Measurements from ENCODE around the gene SLC16A4.

DNA sequence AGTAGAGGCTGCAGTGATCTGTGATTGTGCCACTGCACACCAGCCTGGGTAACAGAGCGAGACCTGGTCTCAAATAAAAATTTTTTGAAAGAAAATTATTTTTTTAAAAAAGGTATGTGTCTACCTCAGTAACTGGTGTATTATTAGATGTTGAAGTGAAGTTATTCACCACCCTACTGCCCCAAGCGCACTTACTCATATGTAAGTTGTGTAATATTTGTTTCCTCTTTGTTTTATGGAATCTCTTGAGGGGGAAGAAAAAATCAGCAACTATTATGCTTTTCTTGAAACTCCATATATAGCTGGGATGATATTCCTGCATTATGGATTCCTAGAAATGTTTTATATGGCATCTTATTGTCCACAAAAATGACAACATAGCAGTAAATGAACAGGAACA, 30.4 kb downstream of the SLC16A4 start:
- TF ChIP-seq, protein P1, sequence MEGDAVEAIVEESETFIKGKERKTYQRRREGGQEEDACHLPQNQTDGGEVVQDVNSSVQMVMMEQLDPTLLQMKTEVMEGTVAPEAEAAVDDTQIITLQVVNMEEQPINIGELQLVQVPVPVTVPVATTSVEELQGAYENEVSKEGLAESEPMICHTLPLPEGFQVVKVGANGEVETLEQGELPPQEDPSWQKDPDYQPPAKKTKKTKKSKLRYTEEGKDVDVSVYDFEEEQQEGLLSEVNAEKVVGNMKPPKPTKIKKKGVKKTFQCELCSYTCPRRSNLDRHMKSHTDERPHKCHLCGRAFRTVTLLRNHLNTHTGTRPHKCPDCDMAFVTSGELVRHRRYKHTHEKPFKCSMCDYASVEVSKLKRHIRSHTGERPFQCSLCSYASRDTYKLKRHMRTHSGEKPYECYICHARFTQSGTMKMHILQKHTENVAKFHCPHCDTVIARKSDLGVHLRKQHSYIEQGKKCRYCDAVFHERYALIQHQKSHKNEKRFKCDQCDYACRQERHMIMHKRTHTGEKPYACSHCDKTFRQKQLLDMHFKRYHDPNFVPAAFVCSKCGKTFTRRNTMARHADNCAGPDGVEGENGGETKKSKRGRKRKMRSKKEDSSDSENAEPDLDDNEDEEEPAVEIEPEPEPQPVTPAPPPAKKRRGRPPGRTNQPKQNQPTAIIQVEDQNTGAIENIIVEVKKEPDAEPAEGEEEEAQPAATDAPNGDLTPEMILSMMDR (IDR thresholded peaks at IDR 0.05; ENCODE audit: poor library complexity) = no peak
- no peak for TF ChIP-seq EZH2 (IDR thresholded peaks at IDR 0.05; ENCODE audit: borderline replicate concordance)

Measured in hepatocyte (in vitro differentiated cells).